Stimulated activated memory B cell treated with anti-CD40 and anti-IgM and Interleukin-4, amounts not matched to agents 10 μg/mL and 1 μg/mL and 100 μg/mL, for 72 hours (primary cell): ENCODE data around the gene SIN3A.
"Not testable (repeated sequence)": the region's sequence is repeated elsewhere in the genome, so short reads cannot be mapped to it uniquely, and the experiment has no call there.

ENCODE experiments used
- ATAC-seq: fragments of 150-1000 bp; cut with Tn5 transposase; 2 replicates; pipeline ENCODE4 v1.10.0; 2021
- H3K27ac Mint-ChIP-seq: one replicate; pipeline ENCODE4 v1.8.0; 2022; ENCODE audit warnings: mild to moderate bottlenecking, mixed read lengths
- H3K27me3 Mint-ChIP-seq: one replicate; pipeline ENCODE4 v1.8.0; 2022; ENCODE audit warnings: mixed read lengths
- H3K36me3 Mint-ChIP-seq: one replicate; pipeline ENCODE4 v1.8.0; 2022; ENCODE audit warnings: mixed read lengths
- H3K4me1 Mint-ChIP-seq: one replicate; pipeline ENCODE4 v1.8.0; 2022; ENCODE audit warnings: mixed read lengths
- H3K4me3 Mint-ChIP-seq: one replicate; pipeline ENCODE4 v1.8.0; 2022; ENCODE audit warnings: mild to moderate bottlenecking, moderate library complexity, mixed read lengths
- H3K9me3 Mint-ChIP-seq: one replicate; pipeline ENCODE4 v1.8.0; 2022; ENCODE audit warnings: mixed read lengths

Gene SIN3A

DNA sequence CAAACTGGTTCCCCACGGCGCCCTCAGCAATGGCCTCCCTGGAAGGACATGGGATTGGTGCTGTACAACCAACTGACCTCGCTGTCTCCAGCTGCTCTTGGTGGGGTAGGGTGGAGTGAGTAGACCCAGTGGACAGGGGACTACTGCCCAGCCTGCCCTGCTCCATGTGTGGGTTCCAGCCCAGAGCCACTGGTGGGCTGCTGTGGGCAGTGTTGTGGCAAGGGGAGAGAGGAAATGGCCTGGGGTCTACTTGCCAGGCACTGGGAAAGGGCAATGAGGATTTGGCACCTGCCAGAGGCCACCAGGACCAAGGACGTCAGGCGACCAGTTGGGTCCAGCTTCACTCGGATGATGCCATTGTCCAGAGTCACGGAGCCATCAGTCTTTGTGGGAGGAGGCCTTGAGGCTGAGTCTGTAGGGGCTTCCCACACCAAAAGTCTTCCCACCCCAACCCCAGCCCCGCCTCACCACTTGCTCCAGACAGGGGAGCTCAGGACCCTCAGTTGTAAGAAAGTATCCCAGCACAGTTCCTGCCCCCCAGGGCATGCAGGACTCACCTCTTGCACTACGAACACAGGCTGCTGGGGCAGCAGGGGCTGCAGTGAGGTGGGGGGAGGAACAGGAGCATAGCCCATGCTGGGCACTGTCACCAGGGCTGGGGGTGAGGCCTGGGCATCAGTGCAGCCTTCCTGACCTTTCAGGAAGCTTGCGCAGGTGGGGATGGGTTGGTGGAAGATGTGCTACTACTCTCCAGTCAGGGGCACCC, 92.5 kb downstream of the SIN3A start:
- Mint-ChIP-seq H3K36me3 (peaks cover 71% of the 10 kb centered on the region), H3K27me3 (no peaks in the 10 kb centered on the region), H3K4me1 (no peaks in the 10 kb centered on the region), H3K4me3 (no peak overlapping the region), H3K9me3 (no peaks in the 10 kb centered on the region), H3K27ac (no peak overlapping the region)
- no peak for ATAC-seq

DNA sequence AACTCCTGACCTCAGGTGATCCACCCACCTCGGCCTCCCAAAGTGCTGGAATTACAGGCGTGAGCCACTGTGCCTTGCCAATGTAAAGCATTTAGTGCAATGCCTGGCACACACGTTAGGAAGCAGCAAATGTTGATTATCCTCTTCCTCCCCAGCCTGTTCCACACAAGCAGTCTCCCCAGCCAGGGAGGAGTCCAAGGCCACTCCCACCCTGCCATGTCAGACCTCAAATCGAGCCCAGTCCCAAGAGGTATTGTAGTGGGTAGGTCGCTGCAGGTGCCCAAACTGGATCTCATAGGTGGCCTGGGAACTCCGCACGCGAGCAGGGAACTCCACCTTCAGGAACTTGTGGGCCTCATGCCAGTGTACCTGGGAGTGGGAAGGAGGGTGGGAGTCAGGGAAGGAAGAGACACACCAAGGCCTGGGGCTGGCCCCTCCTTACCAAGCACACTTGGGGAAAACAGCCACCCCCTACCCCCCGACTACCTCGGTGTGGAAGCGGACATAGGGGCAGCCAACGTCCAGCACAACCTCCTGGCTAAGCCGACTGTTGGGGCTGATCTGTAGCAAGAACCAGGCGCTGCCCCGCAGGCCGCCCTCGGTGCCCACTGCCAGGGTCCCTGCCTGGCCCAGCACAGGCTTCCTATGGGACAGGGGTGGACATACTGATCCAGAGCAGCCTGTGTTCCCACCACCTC, 93.4 kb downstream of the SIN3A start:
- Mint-ChIP-seq H3K36me3 (peaks cover 63% of the 10 kb centered on the region), H3K27me3 (no peaks in the 10 kb centered on the region), H3K27ac (no peak overlapping the region), H3K4me3 (no peak overlapping the region), H3K9me3 (no peaks in the 10 kb centered on the region), H3K4me1 (no peaks in the 10 kb centered on the region)
- no peak for ATAC-seq

- Mint-ChIP-seq H3K9me3 (no peaks in the 10 kb centered on the region), H3K4me1 (no peaks in the 10 kb centered on the region), H3K27ac (no peak overlapping the region), H3K27me3 (no peaks in the 10 kb centered on the region), H3K36me3 (peaks cover 60% of the 10 kb centered on the region), H3K4me3 (no peak overlapping the region)
- ATAC-seq: no peak
Observed at GRCh38 chr15:75356517-75356916, 95.0 kb downstream of the SIN3A start.

DNA sequence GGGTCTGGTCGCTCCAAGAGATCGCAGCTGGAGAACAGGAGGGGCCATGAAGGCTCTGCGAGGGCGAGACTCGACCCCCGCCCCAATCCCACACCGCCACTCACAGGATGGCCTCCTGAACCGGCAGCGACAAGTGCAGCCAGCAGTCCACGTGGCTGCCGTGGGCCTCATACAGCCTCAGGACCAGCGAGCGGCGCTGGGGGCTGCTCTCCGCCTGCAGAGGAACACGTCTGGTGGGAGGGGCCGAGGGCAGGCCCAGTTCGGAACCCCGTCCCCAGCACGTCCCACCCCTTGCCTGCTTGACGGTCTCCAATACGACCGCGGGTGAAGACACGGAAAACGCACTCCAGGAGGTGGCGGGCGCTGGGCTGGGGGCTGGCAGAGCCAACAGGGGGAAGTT, 95.5 kb downstream of the SIN3A start:
- no peaks in the 10 kb centered on the region for H3K9me3 Mint-ChIP-seq
- no peak for ATAC-seq
- H3K36me3 Mint-ChIP-seq: peaks cover 59% of the 10 kb centered on the region
- no peaks in the 10 kb centered on the region for H3K27me3 Mint-ChIP-seq
- peaks cover under 1% of the 10 kb centered on the region for H3K4me1 Mint-ChIP-seq
- H3K27ac Mint-ChIP-seq: no peak overlapping the region
- no peak overlapping the region for H3K4me3 Mint-ChIP-seq

GRCh38 chr15:75355369-75355768, 96.1 kb downstream of the SIN3A start:
- no peak overlapping the region for H3K27ac Mint-ChIP-seq
- H3K36me3 Mint-ChIP-seq: peaks cover 60% of the 10 kb centered on the region
- no peak for ATAC-seq
- H3K4me3 Mint-ChIP-seq: no peak overlapping the region
- H3K4me1 Mint-ChIP-seq: peaks cover 7% of the 10 kb centered on the region
- no peaks in the 10 kb centered on the region for H3K27me3 Mint-ChIP-seq
- H3K9me3 Mint-ChIP-seq: no peaks in the 10 kb centered on the region

DNA sequence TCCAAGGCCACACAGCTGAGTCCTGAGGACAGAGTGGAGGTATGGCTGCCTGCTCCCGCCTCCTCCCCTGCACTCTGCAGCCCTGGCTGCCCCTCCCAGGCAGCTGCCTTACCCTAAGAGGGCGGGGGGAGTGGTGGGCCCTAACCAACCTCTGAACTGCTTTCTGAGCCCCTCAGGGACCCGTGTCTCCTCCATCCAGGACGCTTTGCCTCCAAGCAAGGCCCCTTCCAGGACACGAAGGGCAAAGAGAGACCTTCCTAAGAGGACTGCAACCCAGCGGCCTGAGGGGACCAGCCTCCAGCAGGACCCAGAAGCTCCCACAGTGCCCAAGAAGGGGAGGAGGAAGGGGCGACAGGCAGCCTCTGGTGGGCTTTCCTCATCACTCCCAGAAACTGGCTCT, 97.0 kb downstream of the SIN3A start:
- H3K9me3 Mint-ChIP-seq: peaks cover 3% of the 10 kb centered on the region
- no peaks in the 10 kb centered on the region for H3K27me3 Mint-ChIP-seq
- no peak overlapping the region for H3K27ac Mint-ChIP-seq
- peaks cover 62% of the 10 kb centered on the region for H3K36me3 Mint-ChIP-seq
- peaks cover 16% of the 10 kb centered on the region for H3K4me1 Mint-ChIP-seq
- no peak overlapping the region for H3K4me3 Mint-ChIP-seq
- ATAC-seq: no peak

DNA sequence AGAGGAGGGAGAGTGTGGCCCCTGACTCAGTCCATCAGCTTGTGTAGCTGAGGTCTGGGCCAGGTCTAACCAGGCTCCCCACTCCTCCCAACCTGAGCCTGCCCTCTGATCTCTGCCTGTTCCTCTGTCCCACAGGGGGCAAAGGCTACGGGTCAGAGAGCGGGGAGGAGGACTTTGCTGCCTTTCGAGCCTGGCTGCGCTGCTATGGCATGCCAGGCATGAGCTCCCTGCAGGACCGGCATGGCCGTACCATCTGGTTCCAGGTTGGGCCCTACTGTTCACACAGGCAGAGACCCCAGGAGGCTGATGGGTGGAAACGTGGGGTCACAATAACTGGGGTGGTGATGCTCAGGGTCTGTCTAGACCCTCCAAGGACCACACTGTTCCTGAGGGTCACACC, 97.9 kb downstream of the SIN3A start:
- Mint-ChIP-seq H3K36me3 (peaks cover 55% of the 10 kb centered on the region), H3K4me3 (no peak overlapping the region), H3K4me1 (peaks cover 22% of the 10 kb centered on the region), H3K9me3 (peaks cover 3% of the 10 kb centered on the region), H3K27ac (no peak overlapping the region), H3K27me3 (no peaks in the 10 kb centered on the region)
- no peak for ATAC-seq

- no peak overlapping the region for H3K27ac Mint-ChIP-seq
- H3K4me3 Mint-ChIP-seq: no peak overlapping the region
- H3K4me1 Mint-ChIP-seq: peaks cover 32% of the 10 kb centered on the region
- H3K27me3 Mint-ChIP-seq: no peaks in the 10 kb centered on the region
- no peak for ATAC-seq
- H3K9me3 Mint-ChIP-seq: peaks cover 5% of the 10 kb centered on the region
- H3K36me3 Mint-ChIP-seq: peaks cover 46% of the 10 kb centered on the region
Observed at GRCh38 chr15:75352186-75353080, 99.1 kb downstream of the SIN3A start.

DNA sequence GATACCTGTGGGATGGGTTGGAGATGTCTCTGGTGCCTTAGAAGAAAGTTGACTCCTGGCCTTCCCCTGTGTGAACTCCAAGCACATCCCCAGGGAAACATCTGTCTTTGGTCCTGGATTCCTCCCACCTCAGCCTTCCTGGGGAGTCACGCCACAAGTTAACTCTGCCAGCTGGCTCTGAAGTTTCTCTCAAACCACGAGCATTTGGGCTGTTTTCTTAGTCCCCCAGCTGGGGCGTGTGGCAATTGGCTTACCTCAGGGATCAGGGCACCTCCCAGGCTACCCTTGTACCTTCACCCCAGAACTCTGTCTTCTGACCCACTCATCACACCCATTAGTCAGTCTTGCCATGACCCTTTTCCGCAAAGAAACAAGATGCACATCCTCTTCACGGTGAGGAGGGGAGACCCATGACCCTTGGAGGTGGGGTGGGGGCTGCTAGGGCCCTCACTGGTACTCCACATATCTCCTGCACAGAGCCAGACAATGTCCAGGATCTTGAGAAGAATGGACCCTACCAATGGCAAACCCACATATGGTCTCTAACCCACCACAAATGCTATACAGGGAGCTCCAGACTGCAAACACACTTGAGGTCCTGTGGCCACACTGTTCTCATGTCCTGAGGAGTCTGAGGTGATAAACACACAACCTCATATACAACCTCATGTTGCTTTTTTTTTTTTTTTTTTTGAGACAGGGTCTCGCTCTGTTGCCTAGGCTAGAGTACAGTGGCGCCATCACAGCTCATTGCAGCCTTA, 100.7 kb downstream of the SIN3A start:
- H3K4me3 Mint-ChIP-seq: no peak overlapping the region
- H3K9me3 Mint-ChIP-seq: peaks cover 5% of the 10 kb centered on the region
- H3K4me1 Mint-ChIP-seq: peaks cover 41% of the 10 kb centered on the region
- peak overlapping the region; percentile 71 for H3K27ac Mint-ChIP-seq
- ATAC-seq: no peak
- H3K27me3 Mint-ChIP-seq: no peaks in the 10 kb centered on the region
- H3K36me3 Mint-ChIP-seq: peaks cover 32% of the 10 kb centered on the region

- peaks cover 5% of the 10 kb centered on the region for H3K9me3 Mint-ChIP-seq
- peak overlapping the region; percentile 38 for H3K4me3 Mint-ChIP-seq
- H3K4me1 Mint-ChIP-seq: peaks cover 47% of the 10 kb centered on the region
- H3K27me3 Mint-ChIP-seq: no peaks in the 10 kb centered on the region
- H3K36me3 Mint-ChIP-seq: peaks cover 28% of the 10 kb centered on the region
- peak overlapping the region; percentile 71 for H3K27ac Mint-ChIP-seq
- ATAC-seq: peak; percentile 85
Observed at GRCh38 chr15:75349851-75350588, 101.5 kb downstream of the SIN3A start.

DNA sequence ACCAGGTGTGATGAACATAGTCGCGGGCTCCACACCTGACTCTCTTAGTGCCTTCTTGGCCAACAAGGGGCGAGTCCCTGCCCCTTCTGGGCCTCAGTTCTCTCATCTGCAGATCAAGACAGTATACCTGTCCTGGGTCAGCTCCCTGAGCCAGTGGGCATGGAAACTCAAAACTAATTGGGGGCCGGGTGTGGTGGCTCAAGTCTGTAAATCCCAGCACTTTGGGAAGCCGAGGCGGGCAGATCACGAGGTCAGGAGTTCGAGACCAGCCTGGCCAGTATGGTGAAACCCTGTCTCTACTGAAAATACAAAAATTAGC, 102.2 kb downstream of the SIN3A start:
- ATAC-seq, H3K27me3 Mint-ChIP-seq, H3K9me3 Mint-ChIP-seq: not testable (repeated sequence)
- Mint-ChIP-seq H3K27ac (peak overlapping the region; percentile 71), H3K4me1 (peaks cover 47% of the 10 kb centered on the region), H3K4me3 (peak overlapping the region; percentile 38), H3K36me3 (peaks cover 21% of the 10 kb centered on the region)

DNA sequence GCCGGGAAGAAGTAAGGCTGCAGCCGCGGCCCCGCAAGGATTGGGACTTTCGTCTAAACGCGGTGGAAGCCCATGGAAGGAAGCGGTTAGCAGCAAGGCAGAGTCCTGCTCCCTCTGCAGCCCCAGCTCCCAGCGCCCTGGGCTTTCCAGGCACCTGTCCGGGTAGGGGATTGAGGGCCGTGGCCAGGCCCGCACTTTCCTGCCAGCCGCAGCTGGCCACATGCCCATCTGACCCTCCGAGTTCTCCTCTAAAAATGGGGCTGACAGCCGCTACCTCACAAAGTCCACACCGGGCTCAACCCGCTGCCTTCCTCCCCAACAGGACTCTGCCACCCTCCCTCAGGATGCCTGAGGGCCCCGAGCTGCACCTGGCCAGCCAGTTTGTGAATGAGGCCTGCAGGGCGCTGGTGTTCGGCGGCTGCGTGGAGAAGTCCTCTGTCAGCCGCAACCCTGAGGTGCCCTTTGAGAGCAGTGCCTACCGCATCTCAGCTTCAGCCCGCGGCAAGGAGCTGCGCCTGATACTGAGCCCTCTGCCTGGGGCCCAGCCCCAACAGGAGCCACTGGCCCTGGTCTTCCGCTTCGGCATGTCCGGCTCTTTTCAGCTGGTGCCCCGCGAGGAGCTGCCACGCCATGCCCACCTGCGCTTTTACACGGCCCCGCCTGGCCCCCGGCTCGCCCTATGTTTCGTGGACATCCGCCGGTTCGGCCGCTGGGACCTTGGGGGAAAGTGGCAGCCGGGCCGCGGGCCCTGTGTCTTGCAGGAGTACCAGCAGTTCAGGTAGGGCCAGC, 102.7 kb downstream of the SIN3A start:
- Mint-ChIP-seq H3K36me3 (peaks cover 19% of the 10 kb centered on the region), H3K27ac (no peak overlapping the region), H3K9me3 (peaks cover 5% of the 10 kb centered on the region), H3K27me3 (no peaks in the 10 kb centered on the region), H3K4me3 (peak overlapping the region; percentile 74), H3K4me1 (peaks cover 52% of the 10 kb centered on the region)
- ATAC-seq: no peak

DNA sequence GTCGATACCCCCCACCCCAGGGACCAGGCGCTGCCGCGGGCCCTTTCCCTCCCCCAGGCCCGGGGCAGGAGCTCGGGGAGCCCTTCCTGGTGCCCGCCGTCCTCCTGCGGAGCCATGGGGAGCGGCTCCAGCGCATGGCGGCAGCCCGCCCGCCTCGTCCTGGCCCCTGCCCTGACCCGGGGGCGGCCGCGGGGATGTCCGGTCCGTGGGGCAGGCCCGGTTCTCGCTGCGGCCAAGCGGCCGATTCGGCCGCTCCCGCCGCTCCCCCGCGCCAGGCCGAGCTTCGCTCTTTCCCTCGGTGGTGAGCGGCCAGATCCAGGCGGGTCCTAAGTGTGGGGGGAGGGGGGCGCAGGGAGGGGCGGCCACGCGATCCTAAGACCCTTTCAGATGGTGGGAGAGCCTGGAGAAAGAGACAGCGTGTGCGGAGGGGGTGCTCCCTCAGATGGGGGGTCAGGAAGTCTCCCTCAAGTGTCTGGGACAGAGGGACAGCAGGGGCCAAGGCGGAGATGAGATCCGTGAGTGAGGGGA, 103.4 kb downstream of the SIN3A start:
- peak overlapping the region; percentile 92 for H3K4me3 Mint-ChIP-seq
- peak overlapping the region; percentile 79 for H3K27ac Mint-ChIP-seq
- peaks cover 5% of the 10 kb centered on the region for H3K9me3 Mint-ChIP-seq
- H3K4me1 Mint-ChIP-seq: peaks cover 52% of the 10 kb centered on the region
- H3K36me3 Mint-ChIP-seq: peaks cover 19% of the 10 kb centered on the region
- ATAC-seq: no peak
- H3K27me3 Mint-ChIP-seq: no peaks in the 10 kb centered on the region
